K562 (cell line): Measurements from ENCODE around the gene GPER1. TPM values are rescaled to one million over a fixed set of nuclear protein-coding genes. Genes with fewer than 3 reads are reported as not detected.

Source experiments
- ATAC-seq: fragments of 200-7000 bp; cut with Tn5 transposase; 3 replicates; pipeline ENCODE4 v1.9.1; 2020; ENCODE audit warnings: moderate library complexity
- BruUV-seq: library from RNA; stranded (reverse); fragments of 400-500 nt; replicated peaks from 2 replicates; lab custom pipeline; 2021; lab: Mats Ljungman, UMichigan
- CTCF ChIA-PET: fragments of 300-600 bp; formaldehyde crosslinking; extraction: SDS; loops from one replicate; lab custom pipeline; 2021; ENCODE audit warnings: low intra/inter-chr PET ratio; lab: Yijun Ruan, JAX
- POLR2A ChIA-PET: fragments of 300-600, 350-650 bp; sonication (Branson Sonifier 250); formaldehyde crosslinking; extraction: SDS; loops from one replicate; lab custom pipeline; 2021; ENCODE audit warnings: antibody characterized with exemption, inconsistent platforms; lab: Yijun Ruan, JAX
- DNase-seq, 4 experiments: peaks; one replicate each; pipeline versions ENCODE4 v3.0.0 to v3.0.0-alpha.2; 2011 to 2018; ENCODE audit warnings: low spot score in 3 of 4, mixed read lengths in 3 of 4; ENCODE audit errors: extremely low read depth in 1 of 4
- FAIRE-seq: peaks from 2 replicates; lab custom pipeline; 2011; peaks lifted over from hg19 to GRCh38; lab: Jason Lieb, UNC
- H2AFZ ChIP-seq: 2 replicates; pipeline ENCODE4 v1.6.0; 2011; ENCODE audit warnings: low read depth, low read length, control low read depth, inconsistent platforms
- H3K27ac ChIP-seq: fragments of 200-600 bp; 3 replicates; pipeline ENCODE4 v1.8.0; 2011; ENCODE audit warnings: low read depth, mild to moderate bottlenecking, control low read depth, inconsistent platforms, low read length, moderate library complexity, mixed read lengths; ENCODE audit errors: extremely low read depth
- H3K27me3 ChIP-seq, 2 experiments: fragments of 300-600 bp in 1 of 2; 2 replicates in 1 of 2; 3 replicates in 1 of 2; pipeline versions ENCODE4 v1.6.0 to v1.8.0; 2011; ENCODE audit warnings: inconsistent platforms in 2 of 2, low read length in 2 of 2, mild to moderate bottlenecking in 1 of 2, mixed read lengths in 1 of 2, moderate library complexity in 1 of 2; ENCODE audit not compliant: control insufficient read depth in 2 of 2, insufficient read depth in 2 of 2
- H3K36me3 ChIP-seq: fragments of 300-600 bp; 3 replicates; pipeline ENCODE4 v1.8.0; 2011; ENCODE audit warnings: mild to moderate bottlenecking, low read length, inconsistent platforms; ENCODE audit not compliant: control insufficient read depth, insufficient read depth
- H3K4me1 ChIP-seq, 2 experiments: fragments of 200-600 bp in 1 of 2; replicated peaks in 1 of 2; 2 replicates in 1 of 2; 3 replicates in 1 of 2; pipeline versions ENCODE4 v1.5.1 to v1.8.0; 2011; ENCODE audit warnings: inconsistent platforms in 2 of 2, low read length in 2 of 2, mild to moderate bottlenecking in 1 of 2, mixed read lengths in 1 of 2, moderate library complexity in 1 of 2; ENCODE audit not compliant: control insufficient read depth in 2 of 2, insufficient read depth in 2 of 2
- H3K4me2 ChIP-seq: 2 replicates; pipeline ENCODE4 v1.6.1; 2011; ENCODE audit warnings: low read length, control low read depth, inconsistent platforms, mixed read lengths; ENCODE audit not compliant: insufficient read depth
- H3K4me3 ChIP-seq: fragments of 200-600 bp; sonication (generic), shearing (Covaris generic); 2 replicates; pipeline ENCODE4 v1.5.1; 2016; ENCODE audit warnings: control low read depth, inconsistent platforms
- H3K79me2 ChIP-seq: fragments of 200-600 bp; 3 replicates; pipeline ENCODE4 v1.8.0; 2011; ENCODE audit warnings: low read length, inconsistent platforms; ENCODE audit not compliant: control insufficient read depth, insufficient read depth
- H3K9ac ChIP-seq, 2 experiments: 2 replicates each; pipeline versions ENCODE4 v1.6.0 to v1.6.1; 2011; ENCODE audit warnings: low read depth in 2 of 2, low read length in 2 of 2, control low read depth in 1 of 2, inconsistent platforms in 1 of 2, mild to moderate bottlenecking in 1 of 2, mixed read lengths in 1 of 2; ENCODE audit not compliant: insufficient read depth in 1 of 2
- H3K9me1 ChIP-seq: one replicate; pipeline ENCODE4 v1.6.0; 2011; ENCODE audit warnings: inconsistent platforms, mild to moderate bottlenecking, low read length, moderate library complexity; ENCODE audit not compliant: control insufficient read depth, insufficient read depth
- H3K9me3 ChIP-seq: replicated peaks from 2 replicates; pipeline ENCODE4 v1.5.1; 2011; ENCODE audit warnings: low read depth, low read length, inconsistent platforms; ENCODE audit not compliant: control insufficient read depth, insufficient read depth
- H4K20me1 ChIP-seq: replicated peaks from 2 replicates; pipeline ENCODE4 v1.6.1; 2011; ENCODE audit warnings: low read length, inconsistent platforms, mixed read lengths; ENCODE audit not compliant: control insufficient read depth, insufficient read depth
- BRF2 ChIP-seq: IDR thresholded peaks from 3 replicates; pipeline ENCODE4 v1.6.1; 2011; ENCODE audit warnings: borderline replicate concordance, mild to moderate bottlenecking; ENCODE audit not compliant: insufficient read length, insufficient read depth
- NFATC3 ChIP-seq: fragments of 450-650 bp; IDR thresholded peaks from 2 replicates; pipeline ENCODE4 v1.6.1; 2017; ENCODE audit warnings: mild to moderate bottlenecking
- ZNF311 ChIP-seq: fragments of 250-450 bp; sonication (Bioruptor Pico); IDR thresholded peaks from 2 replicates; pipeline ENCODE4 v1.4.0; 2020; ENCODE audit warnings: mild to moderate bottlenecking, moderate library complexity
- WGBS: fragments of 100-300 bp; shearing (Covaris generic); methylation state at CpG from one replicate; pipeline ENCODE4 v1.1.6; 2016; ENCODE audit warnings: low coverage, mixed read lengths; ENCODE audit not compliant: insufficient coverage; ENCODE audit errors: missing lambda C conversion rate; 5-methylcytosine and 5-hydroxymethylcytosine counted together
- in situ Hi-C: fragments of 300-500 bp; cut with MboI; formaldehyde crosslinking; loops from 4 replicates; pipeline ENCODE4 v1.15.0; 2018; ENCODE audit warnings: inconsistent platforms, mixed read lengths
- intact Hi-C: fragments of 100-400 bp; cut with micrococcal nuclease; formaldehyde crosslinking; loops from 2 replicates; pipeline ENCODE4 v1.14.2; 2022
- polyA plus RNA-seq, 8 experiments: library from polyadenylated mRNA; depleted of rRNA in 4 of 8; stranded (reverse) in 5 of 8; unstranded in 3 of 8; fragments of >200 nt; fragmentation: Nextera tagmentation in 2 of 8; fragmentation: Illumina TruSeq in 1 of 8; extraction: Ambion mirVana in 2 of 8; extraction: Trizol in 1 of 8; gene quantifications; 2 replicates each; pipeline versions ENCODE4 v1.2.1 to v1.2.3, GENCODE V29; 2011 to 2014; ENCODE audit warnings: inconsistent platforms in 1 of 8, missing spikeins in 1 of 8
- total RNA-seq, 7 experiments: library from RNA; depleted of rRNA in 6 of 7; stranded (reverse); fragments of >200 nt in 6 of 7; fragmentation: Illumina TruSeq in 2 of 7; extraction: Trizol in 2 of 7; gene quantifications; 2 replicates each; pipeline versions ENCODE4 v1.2.1 to v1.2.3, GENCODE V29; 2011 to 2021; ENCODE audit warnings: low replicate concordance in 1 of 7
- TF ChIP-seq, protein P1 (sequence below): fragments of 450-650 bp; IDR thresholded peaks from 2 replicates; pipeline ENCODE4 v1.6.1; 2016; ENCODE audit warnings: mild to moderate bottlenecking, moderate library complexity

The GPER1 gene
- total and polyA plus RNA-seq, 9 of the 15 experiments (the other 6 are each of a cell fraction or from before 2014, with no cell fraction given): 0.04 to 0.09 (median 0.08) TPM; not detected in 6

DNA sequence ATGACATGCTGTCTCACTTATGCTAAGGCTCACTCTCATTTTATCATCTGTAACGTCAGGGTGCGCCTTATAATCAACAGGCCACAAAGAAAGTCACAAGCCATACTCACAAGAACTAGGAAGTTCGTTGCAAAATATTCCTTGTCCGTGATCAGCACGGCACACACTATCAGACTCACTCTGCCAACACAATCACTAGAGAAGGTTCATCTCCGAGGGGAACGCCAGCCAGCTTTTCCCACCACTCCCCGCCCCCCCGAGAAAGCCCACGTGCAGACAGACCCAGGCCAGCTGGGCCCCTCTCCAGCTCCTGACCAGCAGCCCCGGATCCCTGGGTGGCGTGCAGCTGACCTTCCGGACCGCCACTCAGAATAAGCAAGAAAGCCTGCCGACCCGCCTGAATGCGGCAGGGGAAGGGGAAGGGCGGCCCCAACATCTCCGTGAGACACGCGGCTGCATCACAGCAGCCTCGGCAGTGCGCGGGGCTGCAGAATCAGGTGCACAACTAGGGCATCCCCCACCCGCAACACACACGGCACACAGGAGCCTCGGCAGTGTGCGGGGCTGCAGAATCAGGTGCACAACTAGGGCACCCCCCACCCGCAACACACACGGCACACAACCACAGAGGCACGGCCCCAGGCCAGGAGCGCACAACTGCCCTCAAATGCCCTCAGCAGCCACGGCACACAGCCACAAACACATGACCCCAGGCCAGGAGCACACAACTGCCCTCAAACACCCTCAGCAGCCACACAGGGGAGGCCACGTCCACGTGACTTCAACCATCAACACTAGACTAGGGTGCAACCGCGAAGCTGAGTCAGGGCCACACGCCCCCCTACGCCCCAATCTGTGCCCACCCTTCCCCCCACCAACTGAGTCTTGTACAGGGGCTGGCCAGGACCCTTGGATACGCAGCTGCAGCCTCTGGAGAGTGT, 46.1 kb upstream of the GPER1 start:
- no peak for FAIRE-seq
- in situ Hi-C loops (no loop called here), intact Hi-C loops (no loop called here)
- Histone ChIP-seq H3K9ac (peak overlapping the region in 1 of 2 experiments; percentile 82; a peak in 2 of 4 replicates), H3K79me2 (peaks cover 34% of the 10 kb centered on the region; the same call in 2 of the 3 replicates), H2AFZ (no peak overlapping the region), H3K27ac (peak overlapping the region; percentile 64; the same call in 2 of the 3 replicates), H3K4me2 (peak overlapping the region; percentile 28), H4K20me1 (0 out of 2 replicates have a peak, but pooled peaks cover 2% of the 10 kb centered on the region), H3K27me3 (no peaks in the 10 kb centered on the region), H3K9me3 (no peaks in the 10 kb centered on the region), H3K9me1 (no peaks in the 10 kb centered on the region), H3K36me3 (peaks cover 3% of the 10 kb centered on the region; the same call in 1 of the 3 replicates), H3K4me3 (no peak overlapping the region), H3K4me1 (peaks cover 52 to 57% of the 10 kb centered on the region in 2 experiments)
- BruUV-seq: no TSS peak
- CTCF ChIA-PET: no interaction called here
- WGBS: 76% methylated on average over 28 of the region's 40 CpGs
- POLR2A ChIA-PET: interaction anchor here (1.0 to 3.1 kb wide), 3 partner anchors 10 to 17 kb away, joined by 3 to 13 read pairs (median 3); no protein-coding TSS in a partner anchor
- no peak for ATAC-seq
- DNase-seq: no peak
- TF ChIP-seq ZNF311 (CRISPR knock-in tag): no peak
- no peak for TF ChIP-seq BRF2
- no peak for TF ChIP-seq NFATC3
- TF ChIP-seq, protein P1, sequence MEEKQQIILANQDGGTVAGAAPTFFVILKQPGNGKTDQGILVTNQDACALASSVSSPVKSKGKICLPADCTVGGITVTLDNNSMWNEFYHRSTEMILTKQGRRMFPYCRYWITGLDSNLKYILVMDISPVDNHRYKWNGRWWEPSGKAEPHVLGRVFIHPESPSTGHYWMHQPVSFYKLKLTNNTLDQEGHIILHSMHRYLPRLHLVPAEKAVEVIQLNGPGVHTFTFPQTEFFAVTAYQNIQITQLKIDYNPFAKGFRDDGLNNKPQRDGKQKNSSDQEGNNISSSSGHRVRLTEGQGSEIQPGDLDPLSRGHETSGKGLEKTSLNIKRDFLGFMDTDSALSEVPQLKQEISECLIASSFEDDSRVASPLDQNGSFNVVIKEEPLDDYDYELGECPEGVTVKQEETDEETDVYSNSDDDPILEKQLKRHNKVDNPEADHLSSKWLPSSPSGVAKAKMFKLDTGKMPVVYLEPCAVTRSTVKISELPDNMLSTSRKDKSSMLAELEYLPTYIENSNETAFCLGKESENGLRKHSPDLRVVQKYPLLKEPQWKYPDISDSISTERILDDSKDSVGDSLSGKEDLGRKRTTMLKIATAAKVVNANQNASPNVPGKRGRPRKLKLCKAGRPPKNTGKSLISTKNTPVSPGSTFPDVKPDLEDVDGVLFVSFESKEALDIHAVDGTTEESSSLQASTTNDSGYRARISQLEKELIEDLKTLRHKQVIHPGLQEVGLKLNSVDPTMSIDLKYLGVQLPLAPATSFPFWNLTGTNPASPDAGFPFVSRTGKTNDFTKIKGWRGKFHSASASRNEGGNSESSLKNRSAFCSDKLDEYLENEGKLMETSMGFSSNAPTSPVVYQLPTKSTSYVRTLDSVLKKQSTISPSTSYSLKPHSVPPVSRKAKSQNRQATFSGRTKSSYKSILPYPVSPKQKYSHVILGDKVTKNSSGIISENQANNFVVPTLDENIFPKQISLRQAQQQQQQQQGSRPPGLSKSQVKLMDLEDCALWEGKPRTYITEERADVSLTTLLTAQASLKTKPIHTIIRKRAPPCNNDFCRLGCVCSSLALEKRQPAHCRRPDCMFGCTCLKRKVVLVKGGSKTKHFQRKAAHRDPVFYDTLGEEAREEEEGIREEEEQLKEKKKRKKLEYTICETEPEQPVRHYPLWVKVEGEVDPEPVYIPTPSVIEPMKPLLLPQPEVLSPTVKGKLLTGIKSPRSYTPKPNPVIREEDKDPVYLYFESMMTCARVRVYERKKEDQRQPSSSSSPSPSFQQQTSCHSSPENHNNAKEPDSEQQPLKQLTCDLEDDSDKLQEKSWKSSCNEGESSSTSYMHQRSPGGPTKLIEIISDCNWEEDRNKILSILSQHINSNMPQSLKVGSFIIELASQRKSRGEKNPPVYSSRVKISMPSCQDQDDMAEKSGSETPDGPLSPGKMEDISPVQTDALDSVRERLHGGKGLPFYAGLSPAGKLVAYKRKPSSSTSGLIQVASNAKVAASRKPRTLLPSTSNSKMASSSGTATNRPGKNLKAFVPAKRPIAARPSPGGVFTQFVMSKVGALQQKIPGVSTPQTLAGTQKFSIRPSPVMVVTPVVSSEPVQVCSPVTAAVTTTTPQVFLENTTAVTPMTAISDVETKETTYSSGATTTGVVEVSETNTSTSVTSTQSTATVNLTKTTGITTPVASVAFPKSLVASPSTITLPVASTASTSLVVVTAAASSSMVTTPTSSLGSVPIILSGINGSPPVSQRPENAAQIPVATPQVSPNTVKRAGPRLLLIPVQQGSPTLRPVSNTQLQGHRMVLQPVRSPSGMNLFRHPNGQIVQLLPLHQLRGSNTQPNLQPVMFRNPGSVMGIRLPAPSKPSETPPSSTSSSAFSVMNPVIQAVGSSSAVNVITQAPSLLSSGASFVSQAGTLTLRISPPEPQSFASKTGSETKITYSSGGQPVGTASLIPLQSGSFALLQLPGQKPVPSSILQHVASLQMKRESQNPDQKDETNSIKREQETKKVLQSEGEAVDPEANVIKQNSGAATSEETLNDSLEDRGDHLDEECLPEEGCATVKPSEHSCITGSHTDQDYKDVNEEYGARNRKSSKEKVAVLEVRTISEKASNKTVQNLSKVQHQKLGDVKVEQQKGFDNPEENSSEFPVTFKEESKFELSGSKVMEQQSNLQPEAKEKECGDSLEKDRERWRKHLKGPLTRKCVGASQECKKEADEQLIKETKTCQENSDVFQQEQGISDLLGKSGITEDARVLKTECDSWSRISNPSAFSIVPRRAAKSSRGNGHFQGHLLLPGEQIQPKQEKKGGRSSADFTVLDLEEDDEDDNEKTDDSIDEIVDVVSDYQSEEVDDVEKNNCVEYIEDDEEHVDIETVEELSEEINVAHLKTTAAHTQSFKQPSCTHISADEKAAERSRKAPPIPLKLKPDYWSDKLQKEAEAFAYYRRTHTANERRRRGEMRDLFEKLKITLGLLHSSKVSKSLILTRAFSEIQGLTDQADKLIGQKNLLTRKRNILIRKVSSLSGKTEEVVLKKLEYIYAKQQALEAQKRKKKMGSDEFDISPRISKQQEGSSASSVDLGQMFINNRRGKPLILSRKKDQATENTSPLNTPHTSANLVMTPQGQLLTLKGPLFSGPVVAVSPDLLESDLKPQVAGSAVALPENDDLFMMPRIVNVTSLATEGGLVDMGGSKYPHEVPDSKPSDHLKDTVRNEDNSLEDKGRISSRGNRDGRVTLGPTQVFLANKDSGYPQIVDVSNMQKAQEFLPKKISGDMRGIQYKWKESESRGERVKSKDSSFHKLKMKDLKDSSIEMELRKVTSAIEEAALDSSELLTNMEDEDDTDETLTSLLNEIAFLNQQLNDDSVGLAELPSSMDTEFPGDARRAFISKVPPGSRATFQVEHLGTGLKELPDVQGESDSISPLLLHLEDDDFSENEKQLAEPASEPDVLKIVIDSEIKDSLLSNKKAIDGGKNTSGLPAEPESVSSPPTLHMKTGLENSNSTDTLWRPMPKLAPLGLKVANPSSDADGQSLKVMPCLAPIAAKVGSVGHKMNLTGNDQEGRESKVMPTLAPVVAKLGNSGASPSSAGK: peak; percentile 27; the same call in 1 of the 2 replicates
